CD4-positive, alpha-beta T cell (primary cell): ENCODE data around the gene DOCK9. TPM values are rescaled to one million over a fixed set of nuclear protein-coding genes. Genes with fewer than 3 reads are reported as not detected.
A peak's percentile ranks its signal among the peaks of the same experiment; 100 is the strongest.

Experiments used
- ATAC-seq: fragments of 200-7000 bp; cut with Tn5 transposase; one replicate; pipeline ENCODE4 v1.10.0; 2022; ENCODE audit warnings: mild to moderate bottlenecking; ENCODE audit not compliant: poor library complexity
- CTCF ChIA-PET: fragments of 350-600 bp; sonication (Branson Sonifier 250); formaldehyde crosslinking; loops from one replicate; lab custom pipeline; 2021; ENCODE audit warnings: antibody characterized with exemption, inconsistent platforms; lab: Charles Lee
- POLR2A ChIA-PET: fragments of 350-600 bp; sonication (Branson Sonifier 250); formaldehyde crosslinking; loops from one replicate; lab custom pipeline; 2021; ENCODE audit warnings: antibody characterized with exemption, inconsistent platforms; lab: Charles Lee
- DNase-seq, 14 experiments: peaks; one replicate each; pipeline ENCODE4 v3.0.0-alpha.2; 2013 to 2020; ENCODE audit warnings: mixed read lengths in 2 of 14
- H3K27ac ChIP-seq, 2 donors: one replicate each; pipeline versions ENCODE4 v1.5.1 to v1.7.0; 2013; ENCODE audit warnings: low read length in 2 of 2, low read depth in 1 of 2, mild to moderate bottlenecking in 1 of 2
- H3K27me3 ChIP-seq, 2 experiments: 1 replicate in 1 of 2; 2 replicates in 1 of 2; pipeline versions ENCODE4 v1.6.1 to v1.7.0; 2013; ENCODE audit warnings: low read length in 2 of 2, control low read depth in 1 of 2, mild to moderate bottlenecking in 1 of 2, moderate library complexity in 1 of 2; ENCODE audit not compliant: insufficient read depth in 2 of 2, control insufficient read depth in 1 of 2
- H3K36me3 ChIP-seq: one replicate; pipeline ENCODE4 v1.6.1; 2013; ENCODE audit warnings: low read length, control low read depth; ENCODE audit not compliant: insufficient read depth
- H3K4me1 ChIP-seq: one replicate; pipeline ENCODE4 v1.6.1; 2013; ENCODE audit warnings: low read length, control low read depth; ENCODE audit not compliant: insufficient read depth
- H3K4me3 ChIP-seq: one replicate; pipeline ENCODE4 v1.5.1; 2013; ENCODE audit warnings: mild to moderate bottlenecking, low read length, moderate library complexity
- H3K9me3 ChIP-seq, 2 experiments: 1 replicate in 1 of 2; 2 replicates in 1 of 2; pipeline versions ENCODE4 v1.6.1 to v1.7.0; 2013; ENCODE audit warnings: low read length in 2 of 2, mild to moderate bottlenecking in 2 of 2, control low read depth in 1 of 2, moderate library complexity in 1 of 2; ENCODE audit not compliant: control insufficient read depth in 1 of 2, insufficient read depth in 1 of 2
- H3K27ac Mint-ChIP-seq: one replicate; pipeline ENCODE4 v1.8.0; 2020; ENCODE audit warnings: mixed read lengths
- H3K27me3 Mint-ChIP-seq: one replicate; pipeline ENCODE4 v1.8.0; 2021; ENCODE audit warnings: mixed read lengths
- H3K36me3 Mint-ChIP-seq: one replicate; pipeline ENCODE4 v1.8.0; 2021; ENCODE audit warnings: low read depth, mixed read lengths
- H3K4me1 Mint-ChIP-seq: one replicate; pipeline ENCODE4 v1.8.0; 2021; ENCODE audit warnings: low read depth, mixed read lengths
- H3K4me3 Mint-ChIP-seq: one replicate; pipeline ENCODE4 v1.8.0; 2020; ENCODE audit warnings: mild to moderate bottlenecking, mixed read lengths
- H3K9me3 Mint-ChIP-seq: one replicate; pipeline ENCODE4 v1.8.0; 2020; ENCODE audit warnings: mixed read lengths
- CTCF ChIP-seq: fragments of 200-600 bp; IDR thresholded peaks from one replicate; pipeline ENCODE4 v1.8.0; 2022; ENCODE audit warnings: antibody characterized with exemption, mild to moderate bottlenecking
- intact Hi-C, 2 experiments: fragments of 100-400 bp; cut with DNase I in 1 of 2; cut with micrococcal nuclease in 1 of 2; formaldehyde crosslinking; loops; one replicate each; pipeline versions ENCODE4 v1.15.1 to v1.9.0; 2023 to 2025; cut with DNase I, micrococcal nuclease
- total RNA-seq, 174 experiments: library from RNA in 2 of 174; stranded (reverse) in 2 of 174; gene quantifications; one replicate each; pipeline ENCODE4 v1.2.3 and lab custom pipeline; 2021 to 2026

Gene DOCK9
- total RNA-seq, 2 experiments from 2014 or later = 76.3 to 79.3 TPM

- CTCF ChIA-PET = interaction anchor here (0.6 to 1.4 kb wide), 2 partner anchors 13 to 77 kb away, joined by 3 read pairs; no protein-coding TSS in a partner anchor
- no peaks in the 10 kb centered on the region for H3K27me3 ChIP-seq
- Mint-ChIP-seq H3K27ac (no peak overlapping the region), H3K4me3 (no peak overlapping the region), H3K4me1 (peaks cover 89% of the 10 kb centered on the region), H3K9me3 (no peaks in the 10 kb centered on the region), H3K36me3 (no peaks in the 10 kb centered on the region), H3K27me3 (no peaks in the 10 kb centered on the region)
- ATAC-seq (no peak), DNase-seq (no peak)
- H3K9me3 ChIP-seq = no peaks in the 10 kb centered on the region
- peaks cover 27% of the 10 kb centered on the region for H3K4me1 ChIP-seq
- no peaks in the 10 kb centered on the region for H3K36me3 ChIP-seq
- TF ChIP-seq CTCF = no peak
- no peak overlapping the region for H3K4me3 ChIP-seq
- POLR2A ChIA-PET = interaction anchor here (0.6 to 1.0 kb wide), 2 partner anchors 19 to 37 kb away, joined by 3 read pairs; no protein-coding TSS in a partner anchor
- no peak overlapping the region for H3K27ac ChIP-seq
- intact Hi-C loops = no loop called here
Measured at GRCh38 chr13:99013951-99014350, 36.1 kb upstream of the DOCK9 start.

GRCh38 chr13:99012539-99012938 is 34.7 kb upstream of the DOCK9 start:
- TF ChIP-seq CTCF = no peak
- H3K27ac Mint-ChIP-seq = no peak overlapping the region
- no peaks in the 10 kb centered on the region for H3K36me3 Mint-ChIP-seq
- Histone ChIP-seq H3K4me1 (peaks cover 27% of the 10 kb centered on the region), H3K36me3 (no peaks in the 10 kb centered on the region), H3K4me3 (no peak overlapping the region), H3K27ac (no peak overlapping the region), H3K9me3 (no peaks in the 10 kb centered on the region), H3K27me3 (no peaks in the 10 kb centered on the region)
- POLR2A ChIA-PET = no interaction called here
- intact Hi-C loops = no loop called here
- DNase-seq (no peak), ATAC-seq (no peak)
- no peaks in the 10 kb centered on the region for H3K9me3 Mint-ChIP-seq
- CTCF ChIA-PET = no interaction called here
- peaks cover 86% of the 10 kb centered on the region for H3K4me1 Mint-ChIP-seq
- H3K27me3 Mint-ChIP-seq = no peaks in the 10 kb centered on the region
- no peak overlapping the region for H3K4me3 Mint-ChIP-seq

GRCh38 chr13:99009987-99010551 is 32.2 kb upstream of the DOCK9 start:
- POLR2A ChIA-PET = interaction anchor here (1.0 to 1.4 kb wide), 2 partner anchors 19 to 77 kb away, joined by 3 read pairs; no protein-coding TSS in a partner anchor
- Mint-ChIP-seq H3K36me3 (no peaks in the 10 kb centered on the region), H3K4me3 (no peak overlapping the region), H3K27ac (peak overlapping the region; percentile 0), H3K4me1 (peaks cover 78% of the 10 kb centered on the region), H3K27me3 (no peaks in the 10 kb centered on the region), H3K9me3 (no peaks in the 10 kb centered on the region)
- Histone ChIP-seq H3K4me3 (no peak overlapping the region), H3K27ac (no peak overlapping the region), H3K9me3 (no peaks in the 10 kb centered on the region), H3K36me3 (no peaks in the 10 kb centered on the region), H3K27me3 (no peaks in the 10 kb centered on the region), H3K4me1 (peaks cover 19% of the 10 kb centered on the region)
- intact Hi-C loops = no loop called here
- no peak for TF ChIP-seq CTCF
- ATAC-seq (no peak), DNase-seq (no peak)
- CTCF ChIA-PET = no interaction called here
